H1 (cell line): Measurements from ENCODE around the gene CADM2. TPM values are rescaled to one million over a fixed set of nuclear protein-coding genes. Genes with fewer than 3 reads are reported as not detected.

Experiments
- CTCF ChIA-PET: fragments of 300-600 bp; sonication (Branson Sonifier 250); formaldehyde crosslinking; loops from one replicate; lab custom pipeline; 2021; ENCODE audit not compliant: partially characterized antibody; lab: Charles Lee
- POLR2A ChIA-PET: fragments of 300-600 bp; sonication (Branson Sonifier 250); formaldehyde crosslinking; loops from one replicate; lab custom pipeline; 2021; ENCODE audit warnings: inconsistent platforms; ENCODE audit not compliant: partially characterized antibody; lab: Charles Lee
- DNase-seq, 2 experiments: peaks; one replicate each; pipeline versions ENCODE4 v3.0.0 to v3.0.0-alpha.2; 2010 to 2022; ENCODE audit warnings: low spot score in 2 of 2, low read depth in 1 of 2, mixed read lengths in 1 of 2
- FAIRE-seq: peaks from 2 replicates; lab custom pipeline; 2011; peaks lifted over from hg19 to GRCh38; lab: Jason Lieb, UNC
- H2AFZ ChIP-seq: 2 replicates; pipeline ENCODE4 v1.8.1; 2012; ENCODE audit warnings: low read length, inconsistent platforms
- H2AK5ac ChIP-seq: 2 replicates; pipeline ENCODE4 v1.6.1; 2013; ENCODE audit warnings: low read depth, low read length
- H2BK120ac ChIP-seq: replicated peaks from 2 replicates; pipeline ENCODE3; 2013; ENCODE audit warnings: low read depth, low read length, inconsistent platforms
- H2BK12ac ChIP-seq: 2 replicates; pipeline ENCODE4 v1.6.1; 2013; ENCODE audit warnings: low read depth, low read length
- H2BK15ac ChIP-seq: 2 replicates; pipeline ENCODE4 v1.6.1; 2013; ENCODE audit warnings: low read length
- H2BK20ac ChIP-seq: 2 replicates; pipeline ENCODE4 v1.6.1; 2013; ENCODE audit warnings: low read length
- H2BK5ac ChIP-seq: 2 replicates; pipeline ENCODE4 v1.6.1; 2013; ENCODE audit warnings: low read depth, low read length
- H3K14ac ChIP-seq: 2 replicates; pipeline ENCODE4 v1.6.1; 2013; ENCODE audit warnings: inconsistent platforms; ENCODE audit not compliant: insufficient read length
- H3K18ac ChIP-seq: 2 replicates; pipeline ENCODE4 v1.6.1; 2013; ENCODE audit warnings: low read length; ENCODE audit errors: extremely low read depth
- H3K23ac ChIP-seq: 2 replicates; pipeline ENCODE4 v1.6.1; 2013; ENCODE audit warnings: inconsistent platforms; ENCODE audit not compliant: insufficient read length
- H3K23me2 ChIP-seq: 2 replicates; pipeline ENCODE4 v1.6.1; 2013; ENCODE audit warnings: low read depth, low read length
- H3K27ac ChIP-seq: 2 replicates; pipeline ENCODE4 v1.6.1; 2011; ENCODE audit warnings: low read depth, low read length, inconsistent platforms
- H3K27me3 ChIP-seq, 4 experiments: replicated peaks in 1 of 4; 1 replicate in 1 of 4; 2 replicates in 3 of 4; pipeline versions ENCODE4 v1.6.1 to v1.8.1; 2011 to 2013; ENCODE audit warnings: low read length in 3 of 4, mild to moderate bottlenecking in 3 of 4, inconsistent platforms in 2 of 4, mixed read lengths in 2 of 4, moderate library complexity in 1 of 4; ENCODE audit not compliant: control insufficient read depth in 3 of 4, insufficient read depth in 3 of 4; ENCODE audit errors: extremely low read depth in 1 of 4
- H3K36me3 ChIP-seq, 4 experiments: 2 replicates each; pipeline versions ENCODE4 v1.6.1 to v1.8.1; 2011 to 2013; ENCODE audit warnings: mild to moderate bottlenecking in 4 of 4, low read length in 3 of 4, moderate library complexity in 2 of 4, control low read depth in 1 of 4, inconsistent platforms in 1 of 4; ENCODE audit not compliant: insufficient read depth in 4 of 4, control insufficient read depth in 2 of 4
- H3K4ac ChIP-seq: replicated peaks from 2 replicates; pipeline ENCODE3; 2013; ENCODE audit warnings: low read length, low read depth, mixed read lengths, inconsistent platforms; ENCODE audit not compliant: insufficient read length
- H3K4me1 ChIP-seq, 4 experiments: replicated peaks in 1 of 4; 1 replicate in 1 of 4; 2 replicates in 3 of 4; pipeline versions ENCODE4 v1.6.1 to v1.8.1; 2011 to 2013; ENCODE audit warnings: low read length in 3 of 4, inconsistent platforms in 2 of 4, mixed read lengths in 1 of 4; ENCODE audit not compliant: insufficient read depth in 4 of 4, control insufficient read depth in 3 of 4
- H3K4me2 ChIP-seq, 2 experiments: 2 replicates each; pipeline versions ENCODE4 v1.6.1 to v1.8.1; 2011 to 2013; ENCODE audit warnings: low read depth in 2 of 2, low read length in 2 of 2, control low read depth in 1 of 2, inconsistent platforms in 1 of 2, mild to moderate bottlenecking in 1 of 2; ENCODE audit not compliant: insufficient read depth in 1 of 2
- H3K4me3 ChIP-seq, 4 experiments: fragments of 200-600, 300-600 bp in 1 of 4; sonication (generic), shearing (Covaris generic), sonication (Bioruptor Twin) in 1 of 4; 2 replicates each; pipeline versions ENCODE4 v1.5.1 to v1.8.1; 2011 to 2016; ENCODE audit warnings: low read length in 4 of 4, low read depth in 3 of 4, control low read depth in 2 of 4, inconsistent platforms in 2 of 4, mild to moderate bottlenecking in 2 of 4, mixed read lengths in 1 of 4, moderate library complexity in 1 of 4; ENCODE audit not compliant: insufficient read depth in 2 of 4; ENCODE audit errors: extremely low read depth in 1 of 4
- H3K56ac ChIP-seq: replicated peaks from 2 replicates; pipeline ENCODE3; 2013; ENCODE audit warnings: low read depth, mild to moderate bottlenecking, mixed read lengths, low read length, inconsistent platforms; ENCODE audit not compliant: insufficient read length
- H3K79me1 ChIP-seq: 2 replicates; pipeline ENCODE4 v1.6.1; 2013; ENCODE audit warnings: low read depth, low read length, control low read depth
- H3K79me2 ChIP-seq, 2 experiments: 2 replicates each; pipeline versions ENCODE4 v1.6.1 to v1.8.1; 2012 to 2013; ENCODE audit warnings: low read length in 2 of 2, mild to moderate bottlenecking in 2 of 2, inconsistent platforms in 1 of 2; ENCODE audit not compliant: insufficient read depth in 2 of 2, control insufficient read depth in 1 of 2
- H3K9ac ChIP-seq, 4 experiments: replicated peaks in 1 of 4; 1 replicate in 1 of 4; 2 replicates in 3 of 4; pipeline versions ENCODE4 v1.6.1 to v1.8.1; 2011 to 2013; ENCODE audit warnings: low read depth in 3 of 4, low read length in 3 of 4, control low read depth in 2 of 4, mild to moderate bottlenecking in 2 of 4, moderate library complexity in 2 of 4, inconsistent platforms in 1 of 4; ENCODE audit errors: extremely low read depth in 1 of 4
- H3K9me3 ChIP-seq, 2 experiments: 2 replicates each; pipeline versions ENCODE4 v1.6.1 to v1.8.1; 2012 to 2013; ENCODE audit warnings: mild to moderate bottlenecking in 2 of 2, moderate library complexity in 2 of 2, control low read depth in 1 of 2, inconsistent platforms in 1 of 2, low read depth in 1 of 2, low read length in 1 of 2, mixed read lengths in 1 of 2; ENCODE audit not compliant: insufficient read depth in 2 of 2
- H4K20me1 ChIP-seq, 2 experiments: replicated peaks in 1 of 2; 2 replicates each; pipeline versions ENCODE3 to v1.8.1; 2011 to 2013; ENCODE audit warnings: inconsistent platforms in 2 of 2, low read length in 2 of 2, mild to moderate bottlenecking in 1 of 2; ENCODE audit not compliant: insufficient read depth in 2 of 2, control insufficient read depth in 1 of 2
- H4K5ac ChIP-seq: 2 replicates; pipeline ENCODE4 v1.6.1; 2013; ENCODE audit warnings: low read length, low read depth, mixed read lengths, inconsistent platforms; ENCODE audit not compliant: insufficient read length
- H4K8ac ChIP-seq: 2 replicates; pipeline ENCODE4 v1.8.0; 2013; ENCODE audit warnings: mild to moderate bottlenecking, moderate library complexity, low read length, inconsistent platforms; ENCODE audit not compliant: insufficient read depth; ENCODE audit errors: extremely low read depth
- H4K91ac ChIP-seq: replicated peaks from 2 replicates; pipeline ENCODE3; 2013; ENCODE audit warnings: low read length, mixed read lengths, inconsistent platforms; ENCODE audit not compliant: insufficient read length
- BRCA1 ChIP-seq: IDR thresholded peaks from 2 replicates; pipeline ENCODE4 v1.6.1; 2012; ENCODE audit warnings: low read depth, low read length, improper control_type of control experiment
- SP4 ChIP-seq: IDR thresholded peaks from 2 replicates; pipeline ENCODE4 v1.6.1; 2012; ENCODE audit warnings: low read length, inconsistent platforms
- ZNF274 ChIP-seq: IDR thresholded peaks from 2 replicates; pipeline ENCODE4 v1.7.0; 2012; ENCODE audit warnings: low read length, borderline replicate concordance; ENCODE audit errors: extremely low read depth
- WGBS, 2 experiments: shearing (Covaris generic) in 1 of 2; methylation state at CpG; one replicate each; pipeline versions ENCODE4 v1.1.6 to v1.1.7; 2013 to 2015; ENCODE audit warnings: low lambda C conversion rate in 2 of 2, mixed read lengths in 2 of 2, inconsistent platforms in 1 of 2, low coverage in 1 of 2, missing lambda C conversion rate in 1 of 2; ENCODE audit not compliant: insufficient replicate concordance in 2 of 2, insufficient coverage in 1 of 2, insufficient read length in 1 of 2; ENCODE audit errors: extremely low coverage in 1 of 2, missing lambda C conversion rate in 1 of 2; 5-methylcytosine and 5-hydroxymethylcytosine counted together
- polyA plus RNA-seq, 7 experiments: library from polyadenylated mRNA; depleted of rRNA in 3 of 7; stranded (reverse) in 5 of 7; unstranded in 2 of 7; fragments of >200 nt in 5 of 7; fragments of 200-250 nt in 2 of 7; gene quantifications; 1 replicate in 5 of 7; 2 replicates in 1 of 7; 4 replicates in 1 of 7; pipeline versions ENCODE4 v1.2.1 to v1.2.3, GENCODE V29; 2011 to 2013; ENCODE audit warnings: missing spikeins in 2 of 7, mixed read lengths in 2 of 7
- total RNA-seq: library from RNA; stranded (reverse); fragmentation: NEBNext Ultra II Directional; extraction: Animal tissue kit (Norgen Biotek cat#: 25700); gene quantifications from 2 replicates; pipeline ENCODE4 v1.2.1, GENCODE V29; 2021
- TF ChIP-seq, protein P1 (sequence below), 3 experiments: IDR thresholded peaks; 1 replicate in 2 of 3; 2 replicates in 1 of 3; pipeline versions ENCODE4 v1.5.1 to v1.6.1; 2011; ENCODE audit warnings: low read length in 3 of 3, mild to moderate bottlenecking in 3 of 3, inconsistent platforms in 2 of 3, low read depth in 1 of 3, moderate library complexity in 1 of 3; ENCODE audit not compliant: insufficient read depth in 1 of 3; ENCODE audit errors: control extremely low read depth in 1 of 3

The CADM2 gene
- total and polyA plus RNA-seq, 2 of the 8 experiments (the other 6 are each of a cell fraction or from before 2014, with no cell fraction given): 14.9 to 20.9 TPM

DNA sequence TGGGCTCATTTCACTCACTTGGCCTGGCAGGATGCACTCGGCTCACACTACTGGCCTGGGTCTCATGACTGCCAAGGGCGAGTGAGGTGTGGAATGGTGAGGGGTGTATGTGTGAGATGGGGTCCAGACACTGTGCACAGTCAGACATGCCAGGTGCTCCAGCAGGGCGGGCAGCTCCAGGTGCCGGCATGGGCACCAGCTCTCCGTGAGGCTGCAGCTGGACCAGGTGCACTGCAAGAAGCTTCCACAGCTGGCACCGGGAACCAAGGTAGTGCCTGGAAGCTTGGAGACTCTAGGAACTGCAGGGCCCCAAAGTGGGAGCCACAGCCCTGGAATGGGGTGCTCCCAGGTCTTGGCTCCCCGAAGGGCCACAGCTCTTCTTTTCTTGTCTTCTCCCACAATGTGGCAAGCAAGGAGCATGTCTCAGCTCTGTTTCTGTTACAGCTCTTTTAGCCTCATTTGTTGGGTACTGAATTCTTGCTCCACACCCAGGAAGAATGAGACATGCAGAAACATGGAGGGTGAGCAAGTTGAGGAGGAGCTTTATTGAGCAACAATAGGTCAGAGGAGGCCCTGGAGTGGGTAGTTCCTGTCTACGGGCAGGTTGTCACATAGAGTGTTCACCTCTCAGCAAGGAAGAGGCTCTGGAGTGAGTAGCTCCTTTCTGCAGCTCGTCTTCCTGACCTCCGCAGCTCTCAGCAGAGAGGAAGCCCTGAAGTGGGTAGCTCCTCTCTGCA is 762.8 kb downstream of the CADM2 start:
- Histone ChIP-seq H2AFZ (no peak overlapping the region), H2BK12ac (no peak overlapping the region), H4K20me1 (no peaks in the 10 kb centered on the region), H3K27ac (no peak overlapping the region), H4K5ac (no peak overlapping the region), H4K91ac (no peak overlapping the region), H3K23me2 (no peaks in the 10 kb centered on the region), H4K8ac (no peak overlapping the region), H3K79me1 (no peaks in the 10 kb centered on the region), H3K79me2 (no peaks in the 10 kb centered on the region), H3K9me3 (peaks cover 8 to 19% of the 10 kb centered on the region in 2 experiments), H2BK120ac (no peak overlapping the region), H3K14ac (no peak overlapping the region), H3K4ac (no peak overlapping the region), H2BK5ac (no peak overlapping the region), H3K56ac (no peak overlapping the region), H3K4me3 (no peak overlapping the region), H3K23ac (no peak overlapping the region), H3K18ac (no peak overlapping the region), H3K4me1 (no peaks in the 10 kb centered on the region), H2BK15ac (no peak overlapping the region), H3K4me2 (no peak overlapping the region), H3K9ac (no peak overlapping the region), H3K36me3 (peaks cover 0 to 3% (median 0%) of the 10 kb centered on the region in 4 experiments; a peak in 1 of 8 replicates), H2BK20ac (no peak overlapping the region), H3K27me3 (no peaks in the 10 kb centered on the region), H2AK5ac (no peak overlapping the region)
- ChIA-PET POLR2A (no interaction called here), CTCF (no interaction called here)
- DNase-seq (no peak), FAIRE-seq (no peak)
- 97% methylated on average over 10 of the region's 10 CpGs; no CpG with 5 or more reads in 1 of the 2 experiments for WGBS, 2 experiments
- no peak for TF ChIP-seq ZNF274
- no peak for TF ChIP-seq BRCA1
- TF ChIP-seq, protein P1, sequence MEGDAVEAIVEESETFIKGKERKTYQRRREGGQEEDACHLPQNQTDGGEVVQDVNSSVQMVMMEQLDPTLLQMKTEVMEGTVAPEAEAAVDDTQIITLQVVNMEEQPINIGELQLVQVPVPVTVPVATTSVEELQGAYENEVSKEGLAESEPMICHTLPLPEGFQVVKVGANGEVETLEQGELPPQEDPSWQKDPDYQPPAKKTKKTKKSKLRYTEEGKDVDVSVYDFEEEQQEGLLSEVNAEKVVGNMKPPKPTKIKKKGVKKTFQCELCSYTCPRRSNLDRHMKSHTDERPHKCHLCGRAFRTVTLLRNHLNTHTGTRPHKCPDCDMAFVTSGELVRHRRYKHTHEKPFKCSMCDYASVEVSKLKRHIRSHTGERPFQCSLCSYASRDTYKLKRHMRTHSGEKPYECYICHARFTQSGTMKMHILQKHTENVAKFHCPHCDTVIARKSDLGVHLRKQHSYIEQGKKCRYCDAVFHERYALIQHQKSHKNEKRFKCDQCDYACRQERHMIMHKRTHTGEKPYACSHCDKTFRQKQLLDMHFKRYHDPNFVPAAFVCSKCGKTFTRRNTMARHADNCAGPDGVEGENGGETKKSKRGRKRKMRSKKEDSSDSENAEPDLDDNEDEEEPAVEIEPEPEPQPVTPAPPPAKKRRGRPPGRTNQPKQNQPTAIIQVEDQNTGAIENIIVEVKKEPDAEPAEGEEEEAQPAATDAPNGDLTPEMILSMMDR (IDR thresholded peaks at IDR 0.05; ENCODE audit: control extremely low read depth in 1 of 3, insufficient read depth in 1 of 3, low read depth in 1 of 3, low read length in 3 of 3): no peak
- no peak for TF ChIP-seq SP4
